WTC11 (cell line): ENCODE results near the gene DCXR. TPM values are rescaled to one million over a fixed set of nuclear protein-coding genes. Genes with fewer than 3 reads are reported as not detected.

Experiments used
- ATAC-seq: fragments of 200-7000 bp; cut with Tn5 transposase; 2 replicates; pipeline ENCODE4 v1.10.0; 2021; ENCODE audit warnings: mild to moderate bottlenecking, moderate library complexity
- CTCF ChIA-PET: fragments of 300-600 bp; sonication (Branson Sonifier 250); formaldehyde crosslinking; loops from one replicate; lab custom pipeline; 2021; ENCODE audit warnings: antibody characterized with exemption; lab: Charles Lee
- POLR2A ChIA-PET: fragments of 350-600 bp; sonication (Branson Sonifier 250); formaldehyde crosslinking; loops from one replicate; lab custom pipeline; 2021; ENCODE audit warnings: antibody characterized with exemption; lab: Charles Lee
- DNase-seq: peaks from one replicate; pipeline ENCODE4 v3.0.0; 2021; ENCODE audit warnings: low spot score
- H3K27ac Mint-ChIP-seq: 2 replicates; pipeline ENCODE4 v1.8.0; 2021; ENCODE audit warnings: mixed read lengths
- H3K27me3 Mint-ChIP-seq: 2 replicates; pipeline ENCODE4 v1.8.0; 2021; ENCODE audit warnings: low read depth, mild to moderate bottlenecking, moderate library complexity, mixed read lengths
- H3K36me3 Mint-ChIP-seq: 2 replicates; pipeline ENCODE4 v1.8.0; 2021; ENCODE audit warnings: mixed read lengths
- H3K4me1 Mint-ChIP-seq: 2 replicates; pipeline ENCODE4 v1.8.0; 2022; ENCODE audit warnings: mixed read lengths
- H3K4me3 Mint-ChIP-seq: 2 replicates; pipeline ENCODE4 v1.8.0; 2021; ENCODE audit warnings: mild to moderate bottlenecking, moderate library complexity, mixed read lengths
- H3K9me3 Mint-ChIP-seq: 2 replicates; pipeline ENCODE4 v1.8.0; 2021; ENCODE audit warnings: mixed read lengths
- ELF4 ChIP-seq: sonication (generic); formaldehyde crosslinking; IDR thresholded peaks from 2 replicates; pipeline ENCODE4 v1.8.1; 2022; ENCODE audit warnings: low read depth, mild to moderate bottlenecking, moderate library complexity, missing genetic modification reagents
- EMX1 ChIP-seq: fragments of 250-450 bp; sonication (Bioruptor Pico); IDR thresholded peaks from 2 replicates; pipeline ENCODE4 v1.8.0; 2021; ENCODE audit warnings: mild to moderate bottlenecking
- FOXP1 ChIP-seq: sonication (generic); formaldehyde crosslinking; IDR thresholded peaks from 2 replicates; pipeline ENCODE4 v1.8.0; 2022; ENCODE audit warnings: missing genetic modification reagents, mild to moderate bottlenecking, moderate library complexity, borderline replicate concordance
- NFATC4 ChIP-seq: fragments of 250-450 bp; sonication (Bioruptor Pico); IDR thresholded peaks from 2 replicates; pipeline ENCODE4 v1.9.0; 2021; ENCODE audit warnings: mild to moderate bottlenecking
- NR1H2 ChIP-seq: sonication (generic); formaldehyde crosslinking; IDR thresholded peaks from 2 replicates; pipeline ENCODE4 v1.9.0; 2021; ENCODE audit warnings: mild to moderate bottlenecking, moderate library complexity, missing genetic modification reagents
- OVOL2 ChIP-seq: fragments of 250-450 bp; sonication (Bioruptor Pico); IDR thresholded peaks from 2 replicates; pipeline ENCODE4 v1.9.0; 2021; ENCODE audit warnings: mild to moderate bottlenecking, borderline replicate concordance
- RELA ChIP-seq: sonication (generic); formaldehyde crosslinking; IDR thresholded peaks from 2 replicates; pipeline ENCODE4 v1.8.1; 2022; ENCODE audit warnings: missing genetic modification reagents, mild to moderate bottlenecking, borderline replicate concordance
- ZBTB21 ChIP-seq: sonication (generic); formaldehyde crosslinking; IDR thresholded peaks from 2 replicates; pipeline ENCODE4 v1.8.1; 2023; ENCODE audit warnings: mild to moderate bottlenecking, missing genetic modification reagents, borderline replicate concordance
- ZNF219 ChIP-seq: sonication (generic); formaldehyde crosslinking; IDR thresholded peaks from 2 replicates; pipeline ENCODE4 v1.8.0; 2023; ENCODE audit warnings: missing genetic modification reagents, mild to moderate bottlenecking, borderline replicate concordance
- total RNA-seq: library from RNA; stranded (reverse); gene quantifications from 3 replicates; pipeline ENCODE4 v1.2.3, GENCODE V29; 2021
- TF ChIP-seq, protein P1 (sequence below): sonication (generic); formaldehyde crosslinking; IDR thresholded peaks from 2 replicates; pipeline ENCODE4 v1.8.0; 2022; ENCODE audit warnings: mild to moderate bottlenecking, missing genetic modification reagents
- TF ChIP-seq, protein P2 (sequence below): sonication (generic); formaldehyde crosslinking; IDR thresholded peaks from 2 replicates; pipeline ENCODE4 v1.8.1; 2022; ENCODE audit warnings: missing genetic modification reagents, borderline replicate concordance
- TF ChIP-seq, protein P3 (sequence below): sonication (generic); formaldehyde crosslinking; conservative IDR thresholded peaks from 2 replicates; pipeline ENCODE4 v1.8.1; 2023; ENCODE audit warnings: mild to moderate bottlenecking, low read depth, missing genetic modification reagents, moderate library complexity
- TF ChIP-seq, protein P4 (sequence below): sonication (generic); formaldehyde crosslinking; IDR thresholded peaks from 2 replicates; pipeline ENCODE4 v1.8.0; 2022; ENCODE audit warnings: mild to moderate bottlenecking, missing genetic modification reagents
- TF ChIP-seq, protein P5 (sequence below): sonication (generic); formaldehyde crosslinking; IDR thresholded peaks from 2 replicates; pipeline ENCODE4 v1.8.1; 2023; ENCODE audit warnings: mild to moderate bottlenecking, missing genetic modification reagents
- TF ChIP-seq, protein P6 (sequence below): sonication (generic); formaldehyde crosslinking; IDR thresholded peaks from 2 replicates; pipeline ENCODE4 v1.8.0; 2023; ENCODE audit warnings: mild to moderate bottlenecking, missing genetic modification reagents
- TF ChIP-seq, protein P7 (sequence below): sonication (generic); formaldehyde crosslinking; IDR thresholded peaks from 2 replicates; pipeline ENCODE4 v1.8.1; 2022; ENCODE audit warnings: mild to moderate bottlenecking, missing genetic modification reagents, moderate library complexity, borderline replicate concordance

The DCXR gene
- total RNA-seq, 1 experiment from 2014 or later, result 130 TPM

DNA sequence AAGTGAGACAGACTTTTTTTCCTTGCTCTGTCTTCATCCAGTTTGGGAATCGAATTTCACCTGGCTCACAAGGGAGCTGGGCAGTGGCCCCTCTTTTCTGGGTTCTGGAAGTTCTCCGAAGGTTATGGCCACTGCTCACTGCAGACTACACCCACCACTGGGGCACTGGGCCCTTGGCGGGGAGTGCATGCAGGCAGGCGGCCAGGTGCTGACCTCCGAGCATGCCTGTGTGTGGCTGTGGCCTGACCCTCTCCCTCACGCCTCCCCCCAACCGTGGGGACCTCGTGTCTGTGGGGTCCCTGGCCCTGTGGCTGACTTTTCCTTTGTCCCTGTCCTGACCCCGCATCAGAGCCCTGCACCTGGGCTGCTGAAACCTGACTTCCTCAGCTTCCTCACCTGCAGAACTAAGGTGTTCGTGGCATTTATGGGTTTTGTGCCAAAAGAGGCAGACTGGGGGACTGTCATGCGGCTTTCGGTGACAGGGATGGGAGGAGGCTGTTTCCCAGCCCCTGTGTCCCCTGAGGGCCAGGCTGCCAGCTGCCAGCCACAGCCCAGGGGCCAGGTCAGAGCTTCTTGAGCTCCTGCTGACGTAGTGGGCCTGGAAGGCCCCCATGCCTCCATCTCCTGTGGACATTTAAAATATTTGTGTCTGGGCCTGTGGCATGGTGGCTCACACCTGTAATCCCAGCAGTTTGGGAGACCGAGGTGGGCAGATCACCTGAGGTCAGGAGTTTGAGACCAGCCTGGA is 38.6 kb downstream of the DCXR start:
- Mint-ChIP-seq H3K36me3 (no peaks in the 10 kb centered on the region), H3K4me1 (peaks cover 2% of the 10 kb centered on the region), H3K27me3 (no peaks in the 10 kb centered on the region), H3K9me3 (no peaks in the 10 kb centered on the region)
- CTCF ChIA-PET, result interaction anchor here (1.0 kb wide), 1 partner anchor 21 kb away, joined by 4 read pairs; no protein-coding TSS in a partner anchor
- TF ChIP-seq FOXP1 (CRISPR knock-in tag) (no peak), ZBTB21 (CRISPR knock-in tag) (no peak), EMX1 (CRISPR knock-in tag) (no peak), RELA (CRISPR knock-in tag) (no peak)
- TF ChIP-seq, protein P1, sequence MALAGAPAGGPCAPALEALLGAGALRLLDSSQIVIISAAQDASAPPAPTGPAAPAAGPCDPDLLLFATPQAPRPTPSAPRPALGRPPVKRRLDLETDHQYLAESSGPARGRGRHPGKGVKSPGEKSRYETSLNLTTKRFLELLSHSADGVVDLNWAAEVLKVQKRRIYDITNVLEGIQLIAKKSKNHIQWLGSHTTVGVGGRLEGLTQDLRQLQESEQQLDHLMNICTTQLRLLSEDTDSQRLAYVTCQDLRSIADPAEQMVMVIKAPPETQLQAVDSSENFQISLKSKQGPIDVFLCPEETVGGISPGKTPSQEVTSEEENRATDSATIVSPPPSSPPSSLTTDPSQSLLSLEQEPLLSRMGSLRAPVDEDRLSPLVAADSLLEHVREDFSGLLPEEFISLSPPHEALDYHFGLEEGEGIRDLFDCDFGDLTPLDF, result no peak
- TF ChIP-seq, protein P2, sequence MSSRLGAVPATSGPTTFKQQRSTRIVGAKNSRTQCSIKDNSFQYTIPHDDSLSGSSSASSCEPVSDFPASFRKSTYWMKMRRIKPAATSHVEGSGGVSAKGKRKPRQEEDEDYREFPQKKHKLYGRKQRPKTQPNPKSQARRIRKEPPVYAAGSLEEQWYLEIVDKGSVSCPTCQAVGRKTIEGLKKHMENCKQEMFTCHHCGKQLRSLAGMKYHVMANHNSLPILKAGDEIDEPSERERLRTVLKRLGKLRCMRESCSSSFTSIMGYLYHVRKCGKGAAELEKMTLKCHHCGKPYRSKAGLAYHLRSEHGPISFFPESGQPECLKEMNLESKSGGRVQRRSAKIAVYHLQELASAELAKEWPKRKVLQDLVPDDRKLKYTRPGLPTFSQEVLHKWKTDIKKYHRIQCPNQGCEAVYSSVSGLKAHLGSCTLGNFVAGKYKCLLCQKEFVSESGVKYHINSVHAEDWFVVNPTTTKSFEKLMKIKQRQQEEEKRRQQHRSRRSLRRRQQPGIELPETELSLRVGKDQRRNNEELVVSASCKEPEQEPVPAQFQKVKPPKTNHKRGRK (CRISPR knock-in tag), result no peak
- TF ChIP-seq, protein P3, sequence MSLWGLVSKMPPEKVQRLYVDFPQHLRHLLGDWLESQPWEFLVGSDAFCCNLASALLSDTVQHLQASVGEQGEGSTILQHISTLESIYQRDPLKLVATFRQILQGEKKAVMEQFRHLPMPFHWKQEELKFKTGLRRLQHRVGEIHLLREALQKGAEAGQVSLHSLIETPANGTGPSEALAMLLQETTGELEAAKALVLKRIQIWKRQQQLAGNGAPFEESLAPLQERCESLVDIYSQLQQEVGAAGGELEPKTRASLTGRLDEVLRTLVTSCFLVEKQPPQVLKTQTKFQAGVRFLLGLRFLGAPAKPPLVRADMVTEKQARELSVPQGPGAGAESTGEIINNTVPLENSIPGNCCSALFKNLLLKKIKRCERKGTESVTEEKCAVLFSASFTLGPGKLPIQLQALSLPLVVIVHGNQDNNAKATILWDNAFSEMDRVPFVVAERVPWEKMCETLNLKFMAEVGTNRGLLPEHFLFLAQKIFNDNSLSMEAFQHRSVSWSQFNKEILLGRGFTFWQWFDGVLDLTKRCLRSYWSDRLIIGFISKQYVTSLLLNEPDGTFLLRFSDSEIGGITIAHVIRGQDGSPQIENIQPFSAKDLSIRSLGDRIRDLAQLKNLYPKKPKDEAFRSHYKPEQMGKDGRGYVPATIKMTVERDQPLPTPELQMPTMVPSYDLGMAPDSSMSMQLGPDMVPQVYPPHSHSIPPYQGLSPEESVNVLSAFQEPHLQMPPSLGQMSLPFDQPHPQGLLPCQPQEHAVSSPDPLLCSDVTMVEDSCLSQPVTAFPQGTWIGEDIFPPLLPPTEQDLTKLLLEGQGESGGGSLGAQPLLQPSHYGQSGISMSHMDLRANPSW (CRISPR knock-in tag), result no peak
- TF ChIP-seq, protein P4, sequence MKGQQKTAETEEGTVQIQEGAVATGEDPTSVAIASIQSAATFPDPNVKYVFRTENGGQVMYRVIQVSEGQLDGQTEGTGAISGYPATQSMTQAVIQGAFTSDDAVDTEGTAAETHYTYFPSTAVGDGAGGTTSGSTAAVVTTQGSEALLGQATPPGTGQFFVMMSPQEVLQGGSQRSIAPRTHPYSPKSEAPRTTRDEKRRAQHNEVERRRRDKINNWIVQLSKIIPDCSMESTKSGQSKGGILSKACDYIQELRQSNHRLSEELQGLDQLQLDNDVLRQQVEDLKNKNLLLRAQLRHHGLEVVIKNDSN (CRISPR knock-in tag), result no peak
- TF ChIP-seq, protein P5, sequence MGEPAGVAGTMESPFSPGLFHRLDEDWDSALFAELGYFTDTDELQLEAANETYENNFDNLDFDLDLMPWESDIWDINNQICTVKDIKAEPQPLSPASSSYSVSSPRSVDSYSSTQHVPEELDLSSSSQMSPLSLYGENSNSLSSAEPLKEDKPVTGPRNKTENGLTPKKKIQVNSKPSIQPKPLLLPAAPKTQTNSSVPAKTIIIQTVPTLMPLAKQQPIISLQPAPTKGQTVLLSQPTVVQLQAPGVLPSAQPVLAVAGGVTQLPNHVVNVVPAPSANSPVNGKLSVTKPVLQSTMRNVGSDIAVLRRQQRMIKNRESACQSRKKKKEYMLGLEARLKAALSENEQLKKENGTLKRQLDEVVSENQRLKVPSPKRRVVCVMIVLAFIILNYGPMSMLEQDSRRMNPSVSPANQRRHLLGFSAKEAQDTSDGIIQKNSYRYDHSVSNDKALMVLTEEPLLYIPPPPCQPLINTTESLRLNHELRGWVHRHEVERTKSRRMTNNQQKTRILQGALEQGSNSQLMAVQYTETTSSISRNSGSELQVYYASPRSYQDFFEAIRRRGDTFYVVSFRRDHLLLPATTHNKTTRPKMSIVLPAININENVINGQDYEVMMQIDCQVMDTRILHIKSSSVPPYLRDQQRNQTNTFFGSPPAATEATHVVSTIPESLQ (CRISPR knock-in tag), result no peak
- TF ChIP-seq, all 79 proteins: peak for 0
- POLR2A ChIA-PET, result no interaction called here
- DNase-seq (no peak), ATAC-seq (no peak)
- Mint-ChIP-seq H3K4me3 (no peak overlapping the region), H3K27ac (no peak overlapping the region)

DNA sequence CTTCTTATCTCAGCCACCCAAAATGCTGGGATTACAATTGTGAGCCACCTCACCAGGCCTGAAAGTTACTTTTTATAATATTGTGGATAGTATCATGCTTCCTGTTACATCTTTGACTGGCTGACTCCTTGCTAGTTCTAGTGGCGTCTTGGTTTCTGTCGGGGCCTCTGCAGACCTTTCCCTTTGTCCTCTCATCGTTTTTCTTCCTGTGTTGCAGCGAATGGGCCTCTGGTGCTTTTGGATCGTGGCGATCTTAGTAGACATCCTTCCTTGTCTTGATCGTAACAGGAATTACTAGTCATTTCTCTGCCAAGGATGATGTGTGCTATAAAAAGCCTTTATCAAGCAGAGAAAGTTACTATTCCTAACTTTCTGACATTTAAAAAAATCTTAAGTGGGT is 39.3 kb downstream of the DCXR start:
- Mint-ChIP-seq H3K9me3 (no peaks in the 10 kb centered on the region), H3K27ac (no peak overlapping the region; the same call in 1 of the 2 replicates)
- TF ChIP-seq ZNF219 (CRISPR knock-in tag), result no peak
- TF ChIP-seq NFATC4 (CRISPR knock-in tag), result no peak
- TF ChIP-seq, protein P6, sequence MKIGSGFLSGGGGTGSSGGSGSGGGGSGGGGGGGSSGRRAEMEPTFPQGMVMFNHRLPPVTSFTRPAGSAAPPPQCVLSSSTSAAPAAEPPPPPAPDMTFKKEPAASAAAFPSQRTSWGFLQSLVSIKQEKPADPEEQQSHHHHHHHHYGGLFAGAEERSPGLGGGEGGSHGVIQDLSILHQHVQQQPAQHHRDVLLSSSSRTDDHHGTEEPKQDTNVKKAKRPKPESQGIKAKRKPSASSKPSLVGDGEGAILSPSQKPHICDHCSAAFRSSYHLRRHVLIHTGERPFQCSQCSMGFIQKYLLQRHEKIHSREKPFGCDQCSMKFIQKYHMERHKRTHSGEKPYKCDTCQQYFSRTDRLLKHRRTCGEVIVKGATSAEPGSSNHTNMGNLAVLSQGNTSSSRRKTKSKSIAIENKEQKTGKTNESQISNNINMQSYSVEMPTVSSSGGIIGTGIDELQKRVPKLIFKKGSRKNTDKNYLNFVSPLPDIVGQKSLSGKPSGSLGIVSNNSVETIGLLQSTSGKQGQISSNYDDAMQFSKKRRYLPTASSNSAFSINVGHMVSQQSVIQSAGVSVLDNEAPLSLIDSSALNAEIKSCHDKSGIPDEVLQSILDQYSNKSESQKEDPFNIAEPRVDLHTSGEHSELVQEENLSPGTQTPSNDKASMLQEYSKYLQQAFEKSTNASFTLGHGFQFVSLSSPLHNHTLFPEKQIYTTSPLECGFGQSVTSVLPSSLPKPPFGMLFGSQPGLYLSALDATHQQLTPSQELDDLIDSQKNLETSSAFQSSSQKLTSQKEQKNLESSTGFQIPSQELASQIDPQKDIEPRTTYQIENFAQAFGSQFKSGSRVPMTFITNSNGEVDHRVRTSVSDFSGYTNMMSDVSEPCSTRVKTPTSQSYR (CRISPR knock-in tag), result no peak
- TF ChIP-seq NR1H2 (CRISPR knock-in tag), result no peak
- TF ChIP-seq, protein P7, sequence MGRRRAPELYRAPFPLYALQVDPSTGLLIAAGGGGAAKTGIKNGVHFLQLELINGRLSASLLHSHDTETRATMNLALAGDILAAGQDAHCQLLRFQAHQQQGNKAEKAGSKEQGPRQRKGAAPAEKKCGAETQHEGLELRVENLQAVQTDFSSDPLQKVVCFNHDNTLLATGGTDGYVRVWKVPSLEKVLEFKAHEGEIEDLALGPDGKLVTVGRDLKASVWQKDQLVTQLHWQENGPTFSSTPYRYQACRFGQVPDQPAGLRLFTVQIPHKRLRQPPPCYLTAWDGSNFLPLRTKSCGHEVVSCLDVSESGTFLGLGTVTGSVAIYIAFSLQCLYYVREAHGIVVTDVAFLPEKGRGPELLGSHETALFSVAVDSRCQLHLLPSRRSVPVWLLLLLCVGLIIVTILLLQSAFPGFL (CRISPR knock-in tag), result no peak
- TF ChIP-seq OVOL2 (CRISPR knock-in tag), result no peak
- TF ChIP-seq ELF4 (CRISPR knock-in tag), result no peak
- TF ChIP-seq, all 79 proteins: peak for 0
- CTCF ChIA-PET, result interaction anchor here (1.0 kb wide), 2 partner anchors 21 to 39 kb away, joined by 4 read pairs; no protein-coding TSS in a partner anchor
- H3K4me3 Mint-ChIP-seq, result no peak overlapping the region
- ATAC-seq (no peak), DNase-seq (no peak)
- peaks cover 5% of the 10 kb centered on the region for H3K4me1 Mint-ChIP-seq
- H3K27me3 Mint-ChIP-seq, result no peaks in the 10 kb centered on the region
- POLR2A ChIA-PET, result no interaction called here
- no peaks in the 10 kb centered on the region for H3K36me3 Mint-ChIP-seq
